Activated T-helper 1 cell treated with Interleukin-2 at 50 U/mL for 16 hours (primary cell): ENCODE measurements around the gene TMEM120B.

ENCODE experiments used
- DNase-seq: peaks from one replicate; pipeline ENCODE4 v3.0.0-alpha.2; 2020; ENCODE audit warnings: low read depth

The TMEM120B gene

DNA sequence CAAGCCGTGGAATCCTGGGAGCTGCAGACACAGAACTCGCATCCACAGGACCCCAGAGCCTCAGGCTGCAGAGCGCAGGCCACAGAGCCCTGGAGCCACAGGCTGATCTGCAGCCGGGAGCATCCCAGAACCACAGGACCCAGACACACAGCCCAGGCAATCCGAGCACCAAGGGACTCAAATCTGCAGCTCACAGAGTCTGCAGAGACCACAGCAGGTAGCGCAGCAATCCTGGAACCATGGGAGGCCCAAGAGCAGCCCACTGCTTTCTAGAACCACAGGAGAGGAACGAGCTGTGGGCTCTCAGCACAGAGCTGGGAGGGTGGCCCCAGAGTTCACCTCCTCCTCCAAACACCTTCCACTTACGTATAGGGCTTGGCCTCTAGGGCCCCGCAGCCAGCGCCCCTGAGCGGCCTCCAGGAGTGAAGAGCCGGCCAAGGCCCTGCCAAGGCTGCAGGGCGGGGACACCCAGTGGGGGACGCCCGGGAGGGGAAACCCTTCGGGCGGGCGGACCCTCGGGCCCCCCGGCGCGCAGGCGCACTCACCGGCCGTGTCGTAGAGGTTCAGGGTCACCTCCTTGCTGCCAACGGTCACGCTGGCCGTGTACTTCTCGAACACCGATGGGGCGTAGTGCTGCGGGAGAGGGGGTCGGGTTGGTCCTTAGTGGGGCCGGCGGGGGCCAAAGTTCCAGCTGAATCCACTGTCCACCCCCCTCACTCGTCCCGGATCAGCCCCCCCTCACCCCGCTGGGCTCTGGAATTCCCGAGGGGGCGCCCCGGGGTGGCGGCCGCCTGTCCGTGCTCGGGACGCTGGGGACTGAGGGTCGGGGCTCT lies 80.3 kb downstream of the TMEM120B start:
- no peak for DNase-seq

- no peak for DNase-seq
Measured at GRCh38 chr12:121793440-121793837, 80.9 kb downstream of the TMEM120B start, which contains the start of gene RHOF. TSS of gene RHOF (minus strand) at chr12:121793688. CDS start at chr12:121793633, 55 bp downstream.

GRCh38 chr12:121793838-121794533 lies 81.4 kb downstream of the TMEM120B start:
- DNase-seq = peak; percentile 93

DNA sequence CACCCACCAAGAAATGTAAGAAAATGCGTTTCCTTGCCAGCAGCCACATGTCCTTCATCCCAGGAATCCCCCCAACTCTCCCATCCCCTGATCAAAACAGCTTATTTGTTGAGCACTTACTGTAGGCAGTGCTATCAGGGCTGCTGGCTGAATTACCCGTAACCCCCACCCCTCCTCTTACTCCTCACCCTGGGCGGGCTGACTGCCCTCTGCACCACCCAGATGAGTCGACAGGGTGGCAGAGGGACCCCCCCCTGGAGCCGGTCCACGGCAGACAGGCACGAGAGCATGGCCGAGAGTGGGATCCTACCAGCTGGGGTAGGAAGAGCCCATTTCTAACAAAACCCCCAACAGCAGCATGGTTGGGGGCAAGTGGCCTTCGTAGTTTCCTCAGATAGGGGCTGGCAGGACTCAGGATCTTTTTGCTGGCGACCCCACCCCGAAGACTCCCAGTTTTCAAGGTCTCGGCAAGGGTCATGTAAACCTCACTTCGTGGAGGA lies 82.0 kb downstream of the TMEM120B start:
- DNase-seq = no peak

DNA sequence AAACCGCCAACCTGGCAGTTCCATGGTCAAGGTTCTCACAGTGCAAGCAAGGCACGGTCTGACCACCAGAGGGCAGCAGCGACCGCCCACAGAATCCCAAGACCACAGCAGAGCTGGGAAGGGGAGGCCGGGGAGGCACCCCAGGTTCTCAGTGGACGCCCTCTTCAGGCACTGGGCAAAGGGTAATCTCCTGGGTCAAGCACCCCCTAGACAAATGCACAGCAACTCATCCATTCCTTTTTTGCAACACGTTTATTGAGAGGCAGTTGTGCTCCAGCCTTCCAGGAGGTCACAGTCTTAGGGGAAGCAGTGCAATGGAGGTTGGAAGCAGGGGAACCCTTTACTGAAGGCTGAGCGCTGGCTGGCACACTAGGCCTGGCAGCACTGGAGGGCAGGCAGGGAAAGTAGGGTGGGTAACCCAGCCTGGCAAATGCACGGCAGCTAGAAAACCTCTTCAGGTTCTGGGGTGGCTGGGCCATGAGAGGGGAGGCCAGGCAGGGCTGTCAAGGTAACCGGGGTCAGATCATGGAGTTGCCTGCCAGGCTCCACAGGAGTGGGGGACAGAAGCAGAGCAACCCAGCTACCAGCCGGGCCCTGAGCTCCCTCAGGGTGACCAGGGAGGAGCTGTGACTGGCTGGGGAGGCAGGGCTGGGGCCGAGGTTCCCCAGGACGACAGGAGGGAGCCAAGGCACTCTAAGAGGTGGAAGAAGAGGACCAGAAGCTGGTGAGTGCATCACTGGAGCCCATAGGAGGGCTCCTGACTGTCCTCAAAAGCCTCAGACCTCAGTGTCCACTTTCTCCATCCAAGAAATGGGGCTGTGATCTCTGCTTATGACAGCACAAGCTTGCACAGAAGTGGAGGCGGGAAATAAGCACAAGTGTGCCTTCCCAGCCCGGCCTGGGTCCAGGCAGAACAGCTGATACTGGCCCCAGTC lies 82.7 kb downstream of the TMEM120B start:
- DNase-seq = peak; percentile 78

DNA sequence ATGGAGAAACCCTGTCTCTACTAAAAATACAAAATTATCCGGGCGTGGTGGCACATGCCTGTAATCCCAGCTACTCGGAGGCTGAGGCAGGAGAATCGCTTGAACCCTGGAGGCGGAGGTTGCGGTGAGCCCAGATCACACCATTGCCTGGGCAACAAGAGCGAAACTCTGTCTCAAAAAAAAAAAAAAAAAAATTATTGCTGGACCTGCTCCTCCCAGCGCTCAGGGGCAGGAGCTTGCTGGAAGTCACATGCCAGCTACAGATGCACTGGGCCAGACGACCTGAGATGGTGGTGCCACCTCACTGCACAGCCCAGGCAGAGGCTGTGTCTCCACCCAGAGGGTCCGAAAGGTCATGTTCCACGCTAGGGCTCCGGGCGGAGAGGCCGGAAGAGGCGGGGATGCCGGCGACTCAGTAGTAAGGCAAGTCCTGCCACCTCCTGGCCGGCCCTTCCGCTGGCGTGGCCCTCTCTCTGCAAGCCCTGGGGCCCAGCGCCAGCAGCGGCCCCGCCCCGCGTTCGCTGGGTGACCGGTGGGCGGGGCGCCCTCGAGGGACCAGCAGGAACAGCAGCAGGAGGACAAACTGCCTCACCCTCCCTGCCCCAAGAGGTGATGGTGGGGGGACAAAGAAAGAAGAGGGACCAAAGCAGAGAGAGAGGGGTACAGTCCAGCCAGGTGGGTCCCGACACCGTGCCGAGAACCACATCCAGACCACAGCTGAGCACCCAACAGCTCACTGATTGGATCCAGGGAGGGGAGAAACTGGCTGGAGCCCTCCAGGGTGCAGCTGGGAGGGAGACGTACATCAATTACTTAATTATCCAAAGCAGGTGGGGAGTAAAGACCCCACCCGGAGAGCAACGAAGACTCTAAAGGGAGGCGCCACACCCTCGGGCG lies 84.6 kb downstream of the TMEM120B start:
- DNase-seq = no peak

DNA sequence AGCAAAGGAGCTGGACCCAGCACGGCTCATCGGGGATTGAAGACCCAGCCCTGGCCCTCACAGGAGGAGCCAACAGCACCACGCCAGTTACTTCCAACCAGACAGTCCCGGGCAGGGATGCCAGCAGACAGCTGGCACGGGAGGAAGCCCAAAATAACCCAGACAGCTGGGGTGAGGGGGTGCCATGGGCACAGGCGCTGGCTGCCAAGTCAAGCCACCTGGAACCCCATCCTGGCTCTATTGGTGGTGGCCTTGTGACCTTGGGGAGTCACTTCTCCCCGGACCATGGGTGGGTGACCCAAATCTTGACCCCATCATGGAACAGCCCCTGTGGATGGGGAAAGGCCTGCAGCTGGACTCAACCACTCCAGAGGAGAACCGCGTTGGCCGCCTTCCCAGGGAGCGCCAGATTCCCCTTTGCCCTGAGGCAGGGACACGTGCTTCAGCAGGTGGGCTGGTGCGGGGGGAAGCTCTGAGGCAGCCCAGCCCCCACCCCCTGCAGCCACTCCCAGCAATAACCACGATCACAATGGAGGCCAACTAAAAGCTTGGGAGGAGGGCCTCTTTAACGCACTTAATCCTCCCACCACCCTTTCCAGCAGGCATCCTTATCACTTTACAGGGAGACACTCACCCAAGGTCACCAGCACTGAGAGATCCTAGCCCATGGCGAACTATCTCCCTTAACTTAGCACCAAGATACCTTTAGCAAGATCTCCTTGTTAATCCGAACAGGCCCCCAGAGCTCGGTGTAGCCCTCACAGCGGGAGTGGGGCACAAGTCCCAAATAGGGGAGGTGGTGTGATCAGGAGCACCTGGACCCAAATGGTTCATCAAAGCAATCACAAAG lies 85.6 kb downstream of the TMEM120B start:
- DNase-seq = no peak

GRCh38 chr12:121798787-121799155 lies 86.2 kb downstream of the TMEM120B start:
- DNase-seq = no peak

- no peak for DNase-seq
Measured at GRCh38 chr12:121799156-121799841, 86.7 kb downstream of the TMEM120B start.

DNA sequence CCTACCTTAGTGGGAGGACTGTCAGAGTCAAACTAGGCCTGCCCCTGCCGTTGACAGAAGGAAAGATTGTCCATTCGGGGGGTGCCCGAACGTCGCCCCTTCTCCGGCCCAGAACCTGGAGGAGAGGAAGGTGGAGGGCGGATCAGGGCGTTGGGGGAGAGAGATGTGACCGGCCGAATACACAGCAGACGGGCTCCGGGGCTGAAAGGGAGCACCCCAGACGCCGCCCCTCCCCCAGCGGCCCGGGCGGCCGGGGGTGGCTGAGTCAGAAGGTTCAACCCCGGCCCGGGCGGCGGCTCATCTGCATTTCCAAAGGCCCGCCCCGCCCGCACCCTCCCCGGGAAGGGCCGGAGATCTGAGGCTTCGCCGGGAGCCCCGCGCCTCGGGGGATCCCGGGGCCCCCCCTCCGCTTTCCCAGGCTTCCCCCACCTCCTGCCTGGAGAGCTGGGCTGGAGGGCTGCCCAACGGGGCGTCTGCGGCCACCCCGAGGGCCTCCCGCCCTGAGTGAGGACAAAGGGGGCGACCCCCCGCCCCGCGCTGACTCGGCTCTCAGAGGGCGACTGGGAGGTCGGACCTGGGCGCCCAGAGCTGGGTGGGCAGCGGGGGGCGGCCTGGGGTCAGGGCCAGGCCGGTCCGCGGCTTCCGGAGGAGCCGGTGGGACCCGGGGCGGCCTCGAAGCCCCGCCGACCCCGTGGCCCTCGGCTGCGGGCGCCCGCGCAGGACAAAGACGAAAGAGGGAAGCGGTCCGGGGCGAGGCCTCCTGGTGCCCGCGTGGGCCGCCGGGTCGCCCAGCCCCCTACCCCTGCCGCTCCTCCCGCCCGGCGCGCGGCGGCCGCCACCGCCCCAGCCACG lies 87.5 kb downstream of the TMEM120B start:
- peak; percentile 71 for DNase-seq

- DNase-seq = peak; percentile 68
Measured at GRCh38 chr12:121800694-121801594, 88.4 kb downstream of the TMEM120B start.

GRCh38 chr12:121801595-121802484 lies 89.3 kb downstream of the TMEM120B start:
- no peak for DNase-seq

- no peak for DNase-seq
Measured at GRCh38 chr12:121802485-121802842, 89.9 kb downstream of the TMEM120B start.

DNA sequence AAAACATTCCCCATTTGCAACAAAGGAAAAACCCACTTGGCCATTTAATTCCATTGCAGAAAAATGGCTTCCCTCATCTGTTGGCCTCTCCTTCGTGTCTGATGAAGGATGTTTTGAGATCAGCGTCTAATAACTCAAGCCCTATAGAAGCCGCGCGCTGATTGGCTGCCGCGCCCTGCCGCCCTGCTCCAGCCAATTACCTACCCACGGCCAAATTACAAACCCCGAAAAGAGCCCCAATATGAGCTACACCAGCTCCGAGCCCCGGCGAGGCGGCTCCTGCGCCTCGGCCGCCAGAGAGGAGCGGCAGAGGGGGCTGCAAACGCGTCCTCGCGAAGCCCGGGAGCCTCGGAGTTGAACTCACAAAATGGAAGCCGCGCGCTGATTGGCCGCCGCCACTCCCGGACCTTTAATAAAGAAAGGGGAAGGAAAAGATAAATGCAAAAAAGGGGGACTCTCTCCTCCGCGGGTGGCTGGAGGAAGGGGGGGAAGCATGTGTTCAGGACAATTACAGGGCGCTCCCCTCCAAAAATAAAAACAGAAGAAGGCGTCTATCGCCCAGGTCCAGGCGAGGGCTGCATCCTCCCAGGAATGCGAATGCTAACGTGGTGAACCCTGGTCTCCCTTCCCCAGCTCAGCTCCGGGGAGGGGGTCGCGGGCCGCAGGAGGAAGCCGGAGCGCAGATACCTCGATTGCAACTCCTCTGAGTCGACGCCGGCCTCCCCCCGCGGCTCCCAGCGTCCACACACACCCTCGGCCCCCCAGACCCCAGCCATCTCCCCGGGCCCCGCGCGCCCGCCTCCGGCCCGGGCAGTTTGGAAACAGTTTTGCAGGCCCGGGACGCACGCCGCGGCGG lies 90.5 kb downstream of the TMEM120B start:
- peak; percentile 75 for DNase-seq

DNA sequence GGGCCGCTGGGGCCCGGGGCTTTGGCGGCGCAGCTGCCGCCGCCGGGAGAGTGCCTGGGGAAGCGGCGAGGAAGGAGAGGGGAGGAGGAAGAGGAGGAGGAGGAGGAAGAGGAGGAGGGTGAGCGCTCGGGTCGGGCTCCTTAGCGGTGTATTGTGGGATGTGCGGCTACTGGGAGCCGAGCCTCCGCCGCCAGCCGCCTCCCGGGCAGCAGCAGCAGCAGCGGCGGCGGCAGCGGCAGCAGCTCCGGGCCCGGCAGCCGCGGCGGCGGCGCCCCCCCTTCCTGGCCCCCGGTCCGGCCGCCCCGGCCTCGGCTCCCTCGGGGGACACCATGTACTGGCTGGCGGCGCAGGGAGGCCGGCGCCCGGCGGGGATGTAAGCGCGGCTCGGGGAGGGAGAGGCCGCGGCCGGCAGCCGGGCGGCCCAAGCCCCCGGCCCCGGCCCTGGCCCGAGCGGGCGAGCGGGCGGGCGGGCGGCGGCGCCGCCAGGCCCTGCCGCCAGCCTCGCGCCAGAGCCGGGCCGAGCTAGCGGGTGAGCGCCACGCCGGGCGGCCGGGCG lies 91.4 kb downstream of the TMEM120B start, which contains the start of gene SETD1B:
SETD1B (plus strand) TSS at position 149 of the 556 bp plus-strand sequence. CDS start 729 bp downstream, outside the sequence.
- DNase-seq = no peak
